Adrenal gland (tissue), 5 donors: Measurements from ENCODE around the gene EDEM1.
"Not testable (repeated sequence)": the region's sequence is repeated elsewhere in the genome, so short reads cannot be mapped to it uniquely, and the experiment has no call there.

Experiments
- POLR2A ChIP-seq, 2 donors: fragments of 450-650 bp; IDR thresholded peaks; one replicate each; pipeline ENCODE4 v1.6.1; 2017; ENCODE audit warnings: antibody characterized with exemption in 2 of 2, mild to moderate bottlenecking in 2 of 2, moderate library complexity in 1 of 2
- TF ChIP-seq, protein P1 (sequence below), 6 experiments: fragments of 450-650 bp in 4 of 6; fragments of 200-600 bp in 2 of 6; sonication (generic) in 1 of 6; IDR thresholded peaks; 1 replicate in 5 of 6; 2 replicates in 1 of 6; pipeline versions ENCODE4 v1.5.1 to v1.8.0; 2016 to 2021; ENCODE audit warnings: antibody characterized with exemption in 6 of 6, mild to moderate bottlenecking in 2 of 6, moderate library complexity in 1 of 6
- donor health status: DM: no; HTN: no; CAD: no.

DNA sequence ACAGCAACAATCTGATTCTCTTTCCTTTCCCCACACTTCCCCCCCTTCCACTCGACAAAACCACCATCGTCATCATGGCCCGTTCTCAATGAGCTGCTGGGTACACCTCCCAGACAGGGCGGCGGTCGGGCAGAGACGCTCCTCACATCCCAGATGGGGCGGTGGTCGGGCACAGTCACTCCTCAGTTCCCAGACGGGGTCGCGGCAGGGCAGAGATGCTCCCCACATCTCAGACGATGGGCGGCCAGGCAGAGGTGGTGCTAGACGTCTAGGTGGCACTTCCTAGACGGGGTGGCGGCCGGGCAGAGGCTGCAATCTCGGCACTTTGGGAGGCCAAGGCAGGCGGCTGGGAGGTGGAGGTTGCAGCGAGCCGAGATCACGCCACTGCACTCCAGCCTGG lies 55.3 kb downstream of the EDEM1 start:
- TF ChIP-seq, protein P1, sequence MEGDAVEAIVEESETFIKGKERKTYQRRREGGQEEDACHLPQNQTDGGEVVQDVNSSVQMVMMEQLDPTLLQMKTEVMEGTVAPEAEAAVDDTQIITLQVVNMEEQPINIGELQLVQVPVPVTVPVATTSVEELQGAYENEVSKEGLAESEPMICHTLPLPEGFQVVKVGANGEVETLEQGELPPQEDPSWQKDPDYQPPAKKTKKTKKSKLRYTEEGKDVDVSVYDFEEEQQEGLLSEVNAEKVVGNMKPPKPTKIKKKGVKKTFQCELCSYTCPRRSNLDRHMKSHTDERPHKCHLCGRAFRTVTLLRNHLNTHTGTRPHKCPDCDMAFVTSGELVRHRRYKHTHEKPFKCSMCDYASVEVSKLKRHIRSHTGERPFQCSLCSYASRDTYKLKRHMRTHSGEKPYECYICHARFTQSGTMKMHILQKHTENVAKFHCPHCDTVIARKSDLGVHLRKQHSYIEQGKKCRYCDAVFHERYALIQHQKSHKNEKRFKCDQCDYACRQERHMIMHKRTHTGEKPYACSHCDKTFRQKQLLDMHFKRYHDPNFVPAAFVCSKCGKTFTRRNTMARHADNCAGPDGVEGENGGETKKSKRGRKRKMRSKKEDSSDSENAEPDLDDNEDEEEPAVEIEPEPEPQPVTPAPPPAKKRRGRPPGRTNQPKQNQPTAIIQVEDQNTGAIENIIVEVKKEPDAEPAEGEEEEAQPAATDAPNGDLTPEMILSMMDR (IDR thresholded peaks at IDR 0.05), result not testable (repeated sequence)
- TF ChIP-seq POLR2A (IDR thresholded peaks at IDR 0.05), result not testable (repeated sequence)
